Stimulated activated naive CD8-positive, alpha-beta T cell treated with anti-CD3 and anti-CD28 coated beads, Interleukin-15, amount 100 ng/mL, for 72 hours (primary cell): ENCODE results near the gene NFATC1.

ENCODE experiments used
- ATAC-seq: fragments of 150-1000 bp; cut with Tn5 transposase; 2 replicates; pipeline ENCODE4 v1.10.0; 2021; ENCODE audit warnings: mild to moderate bottlenecking, moderate library complexity
- DNase-seq, 2 donors: peaks; one replicate each; pipeline ENCODE4 v3.0.0; 2021 to 2022
- H3K27ac Mint-ChIP-seq, 2 donors: one replicate each; pipeline ENCODE4 v1.8.0; 2022; ENCODE audit warnings: mild to moderate bottlenecking in 2 of 2, mixed read lengths in 2 of 2, moderate library complexity in 2 of 2
- H3K27me3 Mint-ChIP-seq: one replicate; pipeline ENCODE4 v1.8.0; 2022; ENCODE audit warnings: mixed read lengths
- H3K4me1 Mint-ChIP-seq: one replicate; pipeline ENCODE4 v1.8.0; 2022; ENCODE audit warnings: mild to moderate bottlenecking, mixed read lengths
- H3K4me3 Mint-ChIP-seq, 2 donors: one replicate each; pipeline ENCODE4 v1.8.0; 2022; ENCODE audit warnings: mild to moderate bottlenecking in 2 of 2, mixed read lengths in 2 of 2, moderate library complexity in 1 of 2
- H3K9me3 Mint-ChIP-seq, 2 donors: one replicate each; pipeline ENCODE4 v1.8.0; 2022; ENCODE audit warnings: mixed read lengths in 2 of 2

NFATC1 gene

GRCh38 chr18:79577451-79578395 lies 182.0 kb downstream of the NFATC1 start:
- DNase-seq, result no peak
- H3K27me3 Mint-ChIP-seq, result no peaks in the 10 kb centered on the region

DNA sequence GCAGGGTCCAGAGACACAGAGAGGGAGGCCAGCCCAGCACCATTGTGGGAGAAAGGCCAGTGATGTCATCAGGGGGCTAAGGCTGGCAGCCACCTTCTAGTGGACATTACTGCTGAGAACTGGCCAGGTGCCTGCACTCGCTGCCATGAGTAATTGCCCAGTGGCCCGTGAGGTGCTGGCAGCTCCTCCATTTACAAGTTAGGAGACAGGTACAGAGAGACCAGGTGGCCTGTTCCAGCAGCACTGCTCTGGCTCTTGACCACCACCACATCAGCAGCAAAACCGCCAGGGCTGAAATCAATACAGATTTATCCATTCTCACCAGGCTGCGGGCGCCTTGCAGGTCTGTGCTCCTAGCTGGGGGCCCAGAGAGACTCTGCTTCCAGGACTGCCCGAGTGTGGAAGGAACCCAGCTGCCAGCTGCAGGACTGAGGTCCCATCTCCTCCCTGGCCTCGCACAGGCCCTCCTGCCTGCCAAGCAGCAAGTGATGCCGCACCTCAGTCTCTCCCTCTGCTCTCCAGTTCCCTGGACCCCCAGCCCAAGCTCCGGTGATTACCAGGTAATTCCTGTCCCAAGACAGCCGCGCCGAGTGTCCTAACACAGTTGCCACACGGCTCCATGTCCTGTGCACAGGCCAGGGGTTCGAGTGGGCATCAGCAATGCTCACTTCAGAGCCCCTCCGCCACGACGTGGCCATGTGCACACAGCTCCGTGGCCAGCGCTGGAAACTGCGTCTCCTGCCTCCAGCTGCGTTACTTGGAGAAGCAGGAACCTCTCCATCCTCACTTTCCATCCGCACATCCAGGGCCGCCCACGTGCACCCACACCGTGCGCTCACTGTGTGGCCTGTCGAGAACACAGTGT lies 182.9 kb downstream of the NFATC1 start:
- peaks cover 14% of the 10 kb centered on the region for H3K4me1 Mint-ChIP-seq
- ATAC-seq (no peak), DNase-seq (no peak)
- no peak overlapping the region for H3K27ac Mint-ChIP-seq
- no peaks in the 10 kb centered on the region for H3K27me3 Mint-ChIP-seq
- no peaks in the 10 kb centered on the region for H3K9me3 Mint-ChIP-seq
- H3K4me3 Mint-ChIP-seq, result no peak overlapping the region

More at GRCh38 chr18:79577451-79578395, 182.0 kb downstream of the NFATC1 start:
- Mint-ChIP-seq H3K4me3 (no peak overlapping the region), H3K4me1 (peaks cover 14% of the 10 kb centered on the region), H3K27ac (peak overlapping the region in 1 of 2 donors; percentile 20), H3K9me3 (peaks cover 5 to 8% of the 10 kb centered on the region in 2 donors)
- peak; percentile 18 for ATAC-seq
